Stimulated activated CD8-positive, alpha-beta memory T cell treated with anti-CD3 and anti-CD28 coated beads, Interleukin-7, amount 100 ng/mL, for 4 hours (primary cell): ENCODE results near the gene KLF4.
"Not testable (repeated sequence)": the region's sequence is repeated elsewhere in the genome, so short reads cannot be mapped to it uniquely, and the experiment has no call there.

Experiments
- DNase-seq, 2 donors: peaks; one replicate each; pipeline ENCODE4 v3.0.0-alpha.2; 2020; ENCODE audit warnings: low read depth in 2 of 2

Gene KLF4

DNA sequence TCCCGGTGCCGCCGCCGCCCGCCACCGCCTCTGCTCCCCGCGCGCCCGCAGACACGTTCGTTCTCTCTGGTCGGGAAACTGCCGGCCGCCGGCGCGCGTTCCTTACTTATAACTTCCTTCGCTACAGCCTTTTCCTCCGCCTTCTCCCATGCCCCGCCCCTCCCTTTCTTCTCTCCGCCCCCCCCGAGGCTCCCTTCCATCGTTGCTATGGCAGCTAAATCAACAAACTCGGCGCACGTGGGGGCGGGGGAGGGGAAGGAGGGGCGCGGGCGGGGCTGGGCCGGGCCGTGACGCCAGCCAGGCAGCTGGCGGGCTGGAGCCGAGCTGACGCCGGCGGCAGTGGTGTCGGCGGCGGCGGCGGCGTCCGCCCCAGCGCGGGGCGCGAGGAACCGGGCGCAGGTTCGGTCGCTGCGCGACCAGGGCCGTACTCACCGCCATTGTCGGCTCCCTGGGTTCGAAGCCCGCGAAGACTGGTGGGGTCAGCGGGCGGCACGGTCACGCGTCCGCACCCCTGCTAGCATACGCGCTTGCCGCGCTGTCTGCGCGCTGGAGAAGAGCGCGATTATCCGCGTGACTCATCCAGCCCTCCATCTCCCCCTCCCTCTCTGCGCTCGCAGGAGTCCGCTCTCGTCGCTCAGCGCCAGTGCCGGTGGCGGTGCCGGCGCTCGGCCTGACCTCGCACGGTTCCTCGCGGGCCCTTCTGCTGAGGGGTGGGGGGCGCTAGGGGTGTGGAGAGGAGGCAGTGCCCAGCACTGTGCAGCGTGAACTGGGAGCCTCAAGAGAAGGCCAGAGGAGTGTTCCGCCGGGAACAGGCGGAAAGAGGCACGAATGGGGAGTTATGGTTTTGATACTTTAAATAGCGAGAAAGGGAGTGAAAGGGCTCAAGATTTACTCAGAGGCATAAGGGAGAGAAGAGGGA lies at the start of gene KLF4:
Gene KLF4 (minus strand): TSS at position 83 of the 919 bp plus-strand sequence. CDS start 597 bp downstream, outside the sequence.
- peak; percentile 24 to 40 for DNase-seq

DNA sequence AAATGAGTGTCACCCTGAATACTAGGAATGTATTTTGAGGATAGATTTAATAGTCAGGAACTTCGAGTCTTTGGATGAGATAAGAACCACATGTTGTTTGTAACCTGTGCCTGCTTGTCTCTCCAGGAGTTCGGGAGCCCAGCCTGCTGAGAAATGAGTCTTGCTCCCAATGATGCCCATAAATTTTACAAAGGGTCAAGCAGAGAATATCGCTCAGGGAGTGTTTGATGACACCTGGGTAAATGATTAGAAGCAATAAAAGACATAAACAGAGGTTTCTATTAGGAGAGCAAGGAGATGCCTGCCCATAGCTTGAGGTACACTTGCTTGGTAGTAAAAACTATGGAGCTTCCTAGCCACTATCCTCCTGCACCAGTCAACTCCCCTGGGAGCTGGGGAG lies 46.9 kb upstream of the KLF4 start:
- no peak for DNase-seq

DNA sequence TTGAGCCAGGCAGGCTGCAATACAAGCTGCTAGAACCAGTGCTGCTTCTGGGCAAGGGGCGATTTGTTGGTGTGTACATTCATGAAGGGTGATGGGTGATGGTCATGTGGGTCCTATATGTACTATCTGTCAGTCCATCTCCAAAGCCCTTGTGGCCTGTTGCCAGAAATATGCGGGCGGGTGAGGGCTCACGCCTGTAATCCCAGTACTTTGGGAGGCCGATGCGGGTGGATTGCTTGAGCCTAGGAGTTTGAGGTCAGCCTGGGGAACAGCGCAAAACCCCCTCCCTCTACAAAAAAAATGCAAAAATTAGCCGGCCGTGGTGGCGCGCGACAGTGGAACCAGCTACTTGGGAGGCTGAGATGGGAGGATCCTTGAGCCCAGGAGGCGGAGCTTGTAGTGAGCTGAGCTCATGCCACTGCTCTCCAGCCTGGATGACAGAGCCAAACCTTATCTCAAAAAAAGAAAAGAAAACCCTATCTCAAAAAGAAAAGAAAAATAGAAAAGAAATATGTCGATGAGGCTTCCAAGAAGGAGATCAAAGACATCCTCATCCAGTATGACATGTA lies 45.0 kb upstream of the KLF4 start:
- no peak for DNase-seq

DNA sequence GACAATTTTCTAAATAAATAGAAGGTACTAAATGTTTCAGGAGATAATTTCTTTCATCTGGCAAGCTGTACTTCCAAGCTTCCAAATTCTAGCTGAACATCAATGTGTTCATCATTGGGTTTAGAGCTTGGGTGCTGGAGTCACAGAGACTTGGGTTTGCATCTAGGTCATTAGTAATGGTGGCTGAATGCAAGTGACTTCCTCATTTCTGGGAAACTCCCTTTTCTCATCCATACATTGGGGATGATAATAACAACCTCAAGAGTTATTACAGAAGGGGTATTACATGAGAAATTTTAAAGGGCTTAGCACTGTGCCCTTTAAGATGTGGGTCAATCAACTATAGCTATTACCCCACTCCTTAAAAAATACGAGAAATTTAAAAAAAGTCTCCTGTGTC lies 41.1 kb upstream of the KLF4 start:
- DNase-seq: no peak

DNA sequence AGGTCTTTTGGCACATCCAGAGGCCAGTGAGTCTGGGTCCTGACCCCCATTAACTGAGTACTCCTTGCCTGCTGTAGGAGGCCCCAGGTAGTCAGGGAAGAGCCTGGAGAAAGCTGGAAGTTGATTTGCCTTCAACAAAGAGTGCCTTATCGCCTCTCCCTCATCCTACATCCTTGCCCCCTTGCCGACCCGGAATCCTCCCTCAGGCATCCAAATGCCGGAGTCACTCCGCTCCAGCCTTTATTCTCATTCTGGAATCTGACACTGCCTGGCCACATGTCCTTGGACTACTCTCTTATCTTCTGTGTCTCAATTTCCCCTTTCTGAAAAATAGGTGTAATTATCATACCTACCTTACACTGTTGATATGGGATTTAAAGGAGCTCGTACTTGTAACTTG lies 39.1 kb upstream of the KLF4 start:
- no peak for DNase-seq

DNA sequence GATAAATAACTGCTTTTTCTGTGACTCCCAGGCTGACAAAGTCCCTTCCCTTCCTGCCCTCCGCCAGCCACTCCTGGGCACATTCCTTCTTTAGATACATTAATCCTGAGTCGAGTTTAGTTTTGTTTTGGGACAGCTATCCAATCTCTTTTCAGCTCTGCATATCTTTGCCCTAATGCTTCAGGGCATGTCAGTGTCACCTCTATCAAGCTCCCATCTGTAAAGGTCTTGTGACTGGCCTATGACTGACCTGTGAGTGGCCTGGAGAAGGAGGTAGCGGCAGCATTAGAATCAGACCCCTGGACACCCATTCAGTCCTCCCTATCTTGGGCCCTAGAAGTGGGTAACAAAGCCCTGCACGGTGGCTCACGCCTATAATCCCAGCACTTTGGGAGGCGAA lies 34.0 kb upstream of the KLF4 start:
- DNase-seq: no peak

DNA sequence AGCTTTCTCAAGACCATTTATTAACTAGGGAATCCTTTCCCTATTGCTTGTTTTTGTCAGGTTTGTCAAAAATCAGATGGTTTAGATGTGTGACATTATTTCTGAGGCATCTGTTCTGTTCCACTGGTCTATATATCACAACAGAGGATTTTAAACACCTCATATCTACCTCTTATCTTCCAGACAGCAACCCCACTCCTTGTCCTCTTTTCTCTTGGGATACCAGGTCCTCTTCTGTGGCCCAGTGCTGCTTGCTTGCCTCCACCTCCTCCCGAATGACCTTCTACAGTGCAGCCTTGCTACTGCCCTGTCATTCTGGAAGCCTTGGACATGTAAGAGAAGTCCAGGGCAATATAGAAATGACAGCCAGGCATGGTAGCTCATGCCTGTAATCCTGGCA lies 30.6 kb upstream of the KLF4 start:
- DNase-seq: no peak

DNA sequence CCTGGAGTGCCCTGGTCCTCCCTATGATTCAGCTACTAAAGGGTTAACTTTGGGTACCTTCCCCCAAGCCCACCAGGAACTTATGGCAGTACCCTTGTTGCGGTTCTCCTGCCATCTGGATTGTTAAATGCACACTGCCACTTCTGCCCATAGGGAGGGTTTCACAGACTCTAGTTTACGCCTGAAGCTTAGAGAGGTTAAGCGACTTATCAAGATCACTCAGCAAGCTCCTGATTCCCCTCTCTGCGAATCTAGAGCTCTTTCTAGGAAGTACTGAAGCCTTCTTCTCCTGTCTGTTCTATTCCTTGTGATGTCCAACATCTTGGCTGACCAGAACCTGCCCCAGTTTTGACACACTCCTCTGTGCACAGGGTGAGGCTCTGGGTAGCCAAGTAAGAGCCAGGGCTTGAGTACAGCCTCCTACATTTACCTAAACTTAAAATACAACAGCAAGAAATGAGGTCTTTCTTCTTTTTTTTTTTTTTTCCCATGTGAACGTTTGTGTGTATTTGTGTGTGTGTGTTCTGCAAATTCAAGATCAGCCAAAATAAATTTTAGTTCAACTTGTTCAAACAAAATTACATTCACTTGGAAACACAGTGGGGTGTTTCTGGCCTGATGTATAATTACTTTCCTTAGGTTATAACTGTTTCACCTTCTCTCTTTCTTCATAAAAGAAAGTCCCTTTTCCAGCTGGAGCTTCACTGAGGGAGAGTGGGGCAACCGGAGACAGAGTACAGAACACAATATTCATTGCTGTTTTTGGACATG lies 28.7 kb upstream of the KLF4 start:
- DNase-seq: no peak

GRCh38 chr9:107513464-107514100 lies 24.0 kb upstream of the KLF4 start:
- no peak for DNase-seq

DNA sequence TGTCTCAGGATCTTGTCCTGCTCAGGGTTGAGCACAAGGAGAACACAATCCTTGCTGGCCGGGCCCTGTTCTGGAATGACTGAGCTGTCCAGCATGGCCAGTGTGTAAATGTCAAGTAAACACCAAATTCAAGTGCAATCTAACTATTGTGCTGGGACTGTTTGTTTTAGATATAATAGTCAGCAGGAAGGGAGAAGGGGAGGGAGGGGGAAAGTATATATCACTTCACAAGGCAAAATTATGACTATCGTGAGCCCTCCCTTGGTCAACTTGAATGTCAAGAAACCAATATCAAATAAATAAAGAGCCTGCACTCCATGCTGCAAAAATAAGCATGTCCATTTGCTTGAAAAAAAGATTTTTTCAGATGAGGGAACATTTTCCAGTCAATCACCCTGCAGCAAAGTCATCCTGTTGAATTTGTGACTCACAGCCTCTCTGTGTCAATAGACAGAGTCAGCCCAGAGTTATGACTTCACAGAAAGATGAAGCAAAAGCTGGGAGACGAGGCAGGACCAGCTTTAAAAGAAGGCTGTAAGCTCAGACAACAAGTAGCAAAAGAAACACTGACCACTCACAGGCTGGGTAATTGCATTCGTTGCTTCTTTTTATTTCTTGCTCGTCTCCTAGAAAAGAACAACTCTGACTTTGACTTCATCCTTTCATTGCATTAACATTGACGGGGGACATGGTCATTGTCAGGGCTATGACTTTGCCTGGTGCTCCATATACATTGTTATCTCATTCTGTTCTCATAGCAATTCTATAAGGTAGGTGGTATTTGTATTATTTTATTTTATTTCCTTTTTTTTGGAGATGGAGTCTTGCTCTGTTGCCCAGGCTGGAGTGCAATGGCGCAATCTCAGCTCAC lies 15.3 kb upstream of the KLF4 start:
- DNase-seq: no peak

DNA sequence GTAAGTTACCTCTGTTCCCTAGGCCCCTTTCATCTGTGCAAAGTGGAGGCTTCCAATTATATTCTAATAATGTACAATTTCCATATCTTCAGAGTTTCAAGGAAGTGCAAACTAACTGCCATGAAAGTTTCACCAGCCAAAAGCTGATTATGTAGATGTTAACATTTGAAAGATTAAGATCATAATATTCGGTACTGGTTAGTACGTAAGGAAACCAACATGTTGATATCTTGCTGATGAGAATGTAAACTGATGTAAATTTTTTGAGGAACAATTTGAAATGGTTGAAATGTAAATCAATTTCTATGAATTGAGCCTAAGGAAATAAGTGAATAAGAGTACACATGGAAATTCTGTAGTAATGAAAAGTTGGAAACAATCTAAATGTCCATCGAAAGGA lies 12.9 kb upstream of the KLF4 start:
- no peak for DNase-seq

GRCh38 chr9:107500421-107501200 lies 11.0 kb upstream of the KLF4 start:
- not testable (repeated sequence) for DNase-seq

DNA sequence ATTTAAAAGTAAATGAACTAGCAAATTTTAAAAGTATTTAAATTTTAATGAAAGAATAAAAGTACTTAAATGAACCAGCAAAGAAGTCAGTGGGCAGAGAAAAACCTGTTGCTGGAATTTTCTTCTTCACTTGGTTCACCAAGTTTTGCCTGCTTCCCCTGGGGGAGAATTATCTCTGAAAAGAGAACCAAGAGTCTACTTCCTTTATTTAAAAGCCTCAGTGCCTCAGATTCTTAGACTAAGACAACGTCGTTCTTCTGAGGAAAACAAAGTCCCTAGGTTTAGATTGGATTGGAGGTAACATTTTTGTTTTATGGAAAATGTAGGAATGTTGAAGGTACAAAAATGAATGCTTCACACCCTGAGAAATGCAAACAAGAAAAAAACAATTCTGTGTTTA lies 7.4 kb upstream of the KLF4 start:
- no peak for DNase-seq

- DNase-seq: no peak
Measured at GRCh38 chr9:107492381-107492970, 2.9 kb upstream of the KLF4 start.

GRCh38 chr9:107491081-107492053 lies 1.8 kb upstream of the KLF4 start:
- no peak for DNase-seq

DNA sequence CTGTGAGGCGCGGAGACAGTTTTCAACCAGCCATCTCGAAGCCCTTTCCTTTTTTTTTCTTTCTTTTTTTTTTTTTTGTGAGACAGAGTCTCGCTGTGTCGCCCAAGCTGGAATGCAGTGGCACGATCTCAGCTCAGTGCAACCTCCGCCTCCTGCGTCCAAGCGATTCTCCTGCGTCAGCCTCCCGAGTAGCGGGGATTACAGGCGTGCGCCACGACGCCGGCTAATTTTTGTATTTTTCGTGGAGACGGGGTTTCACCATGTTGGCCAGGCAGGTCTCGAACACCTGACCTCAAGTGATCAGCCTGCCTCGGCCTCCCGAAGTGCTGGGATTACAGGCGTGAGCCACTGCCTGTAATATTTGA lies 1.0 kb upstream of the KLF4 start:
- not testable (repeated sequence) for DNase-seq

- no peak for DNase-seq
Measured at GRCh38 chr9:107489144-107489673, 360 bp downstream of the KLF4 start.

DNA sequence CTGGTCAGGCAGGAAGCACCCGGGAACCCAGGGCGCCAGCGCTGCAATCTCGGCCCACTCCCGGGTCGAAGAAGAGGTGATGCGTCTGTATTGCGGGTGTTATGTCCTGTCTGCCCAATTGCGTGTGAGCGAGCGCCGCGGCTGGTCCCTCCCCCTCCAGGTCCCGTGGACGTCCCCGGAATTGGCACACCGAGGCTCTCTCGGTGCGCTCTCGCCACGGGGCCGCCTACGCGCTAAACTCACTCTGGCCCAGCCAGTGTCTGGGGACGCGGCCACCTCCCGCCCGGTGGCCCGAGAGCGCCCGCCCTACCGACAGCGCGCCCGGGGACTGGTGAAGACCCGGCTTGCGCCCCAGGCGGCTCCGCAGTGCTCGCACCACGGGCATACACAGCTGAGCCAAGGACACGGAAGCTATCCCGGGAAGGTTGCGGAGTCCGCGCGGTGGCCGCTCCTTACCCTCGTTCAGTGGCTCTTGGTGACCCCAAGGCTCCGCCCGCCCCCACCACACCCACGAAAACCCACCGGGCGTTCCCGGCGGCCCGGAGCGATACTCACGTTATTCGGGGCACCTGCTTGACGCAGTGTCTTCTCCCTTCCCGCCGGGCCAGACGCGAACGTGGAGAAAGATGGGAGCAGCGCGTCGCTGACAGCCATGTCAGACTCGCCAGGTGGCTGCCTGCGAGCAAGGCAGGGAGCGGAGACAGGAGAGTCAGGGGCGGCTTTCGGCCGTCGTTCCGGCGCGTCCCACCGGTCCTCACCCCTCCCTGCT lies 1.0 kb downstream of the KLF4 start:
- DNase-seq: no peak
